GM21529 (cell line): ENCODE results near the gene GRAMD1C.

Source experiments
- ATAC-seq: cut with Tn5 transposase; IDR thresholded peaks from one replicate; pipeline ENCODE4 v1.9.1; 2021; ENCODE audit not compliant: unreplicated experiment

The GRAMD1C gene

GRCh38 chr3:113948015-113948917 is 109.7 kb downstream of the GRAMD1C start:
- peak; percentile 51 for ATAC-seq

- no peak for ATAC-seq
These were observed 114.3 kb downstream of the GRAMD1C start for GRCh38 chr3:113952921-113953320.

- no peak for ATAC-seq
These were observed 115.1 kb downstream of the GRAMD1C start for GRCh38 chr3:113953677-113954076.

GRCh38 chr3:113954091-113954685 is 115.6 kb downstream of the GRAMD1C start:
- no peak for ATAC-seq

- ATAC-seq = no peak
These were observed 125.3 kb downstream of the GRAMD1C start for GRCh38 chr3:113963879-113964278.

- no peak for ATAC-seq
These were observed 127.6 kb downstream of the GRAMD1C start for GRCh38 chr3:113966172-113966571.

GRCh38 chr3:113968986-113969385 is 130.4 kb downstream of the GRAMD1C start:
- no peak for ATAC-seq

GRCh38 chr3:113977822-113978221 is 139.2 kb downstream of the GRAMD1C start:
- ATAC-seq = no peak

- no peak for ATAC-seq
These were observed 141.3 kb downstream of the GRAMD1C start for GRCh38 chr3:113979916-113980315.

GRCh38 chr3:113981803-113982202 is 143.2 kb downstream of the GRAMD1C start:
- ATAC-seq = no peak

- ATAC-seq = no peak
These were observed 145.0 kb downstream of the GRAMD1C start for GRCh38 chr3:113983544-113983943.

- peak; percentile 74 for ATAC-seq
These were observed 147.0 kb downstream of the GRAMD1C start for GRCh38 chr3:113985541-113985940.
